SK-N-SH treated with all-trans-retinoic acid at 6 μM for 48 hours (cell line): ENCODE data around the gene ARRB1.

Source experiments
- ATAC-seq: fragments of 200-7000 bp; cut with Tn5 transposase; 3 replicates; pipeline ENCODE4 v1.9.1; 2020; ENCODE audit warnings: mild to moderate bottlenecking, moderate library complexity
- ARNTL ChIP-seq: fragments of 450-650 bp; formaldehyde crosslinking; IDR thresholded peaks from 2 replicates; pipeline ENCODE4 v1.5.0; 2020; ENCODE audit warnings: low read depth, mild to moderate bottlenecking, moderate library complexity, borderline replicate concordance
- BACH2 ChIP-seq: fragments of 250-450 bp; sonication (Bioruptor Pico); IDR thresholded peaks from 2 replicates; pipeline ENCODE4 v1.9.0; 2021; ENCODE audit warnings: mild to moderate bottlenecking, borderline replicate concordance
- CSDC2 ChIP-seq: fragments of 250-450 bp; sonication (Bioruptor Pico); IDR thresholded peaks from 2 replicates; pipeline ENCODE4 v1.5.0; 2020; ENCODE audit warnings: mild to moderate bottlenecking, moderate library complexity
- ESRRG ChIP-seq: fragments of 250-450 bp; sonication (Bioruptor Pico); IDR thresholded peaks from 2 replicates; pipeline ENCODE4 v1.6.1; 2021; ENCODE audit warnings: mild to moderate bottlenecking
- GLIS3 ChIP-seq: fragments of 250-450 bp; sonication (Bioruptor Pico); IDR thresholded peaks from 2 replicates; pipeline ENCODE4 v1.5.0; 2020; ENCODE audit warnings: mild to moderate bottlenecking, moderate library complexity
- ISL1 ChIP-seq: fragments of 250-450 bp; sonication (Bioruptor Pico); IDR thresholded peaks from 2 replicates; pipeline ENCODE4 v2.1.2; 2022; ENCODE audit warnings: mild to moderate bottlenecking, moderate library complexity
- PPARA ChIP-seq: fragments of 250-450 bp; sonication (Bioruptor Pico); IDR thresholded peaks from 2 replicates; pipeline ENCODE4 v1.5.0; 2020; ENCODE audit warnings: mild to moderate bottlenecking, borderline replicate concordance
- RARB ChIP-seq: fragments of 250-450 bp; sonication (Bioruptor Pico); IDR thresholded peaks from 2 replicates; pipeline ENCODE4 v1.8.0; 2021; ENCODE audit warnings: mild to moderate bottlenecking, moderate library complexity
- SNAI2 ChIP-seq: fragments of 250-450 bp; sonication (Bioruptor Pico); IDR thresholded peaks from 2 replicates; pipeline ENCODE4 v1.5.0; 2020; ENCODE audit warnings: mild to moderate bottlenecking, moderate library complexity
- TCF4 ChIP-seq: fragments of 250-450 bp; sonication (Bioruptor Pico); IDR thresholded peaks from 2 replicates; pipeline ENCODE4 v1.8.0; 2021; ENCODE audit warnings: mild to moderate bottlenecking, moderate library complexity, borderline replicate concordance
- TSHZ2 ChIP-seq: fragments of 250-450 bp; sonication (Bioruptor Pico); IDR thresholded peaks from 2 replicates; pipeline ENCODE4 v1.5.0; 2020; ENCODE audit warnings: mild to moderate bottlenecking, moderate library complexity
- ZC3H10 ChIP-seq: fragments of 250-450 bp; sonication (Bioruptor Pico); IDR thresholded peaks from 2 replicates; pipeline ENCODE4 v1.5.1; 2021; ENCODE audit warnings: mild to moderate bottlenecking, moderate library complexity
- ZFP3 ChIP-seq: fragments of 250-450 bp; sonication (Bioruptor Pico); IDR thresholded peaks from 2 replicates; pipeline ENCODE4 v1.5.0; 2020; ENCODE audit warnings: mild to moderate bottlenecking, moderate library complexity
- ZFP30 ChIP-seq: fragments of 450-650 bp; formaldehyde crosslinking; IDR thresholded peaks from 2 replicates; pipeline ENCODE4 v1.5.0; 2022; ENCODE audit warnings: mild to moderate bottlenecking, moderate library complexity
- ZNF565 ChIP-seq: fragments of 450-650 bp; formaldehyde crosslinking; conservative IDR thresholded peaks from 2 replicates; pipeline ENCODE4 v1.5.0; 2020; ENCODE audit warnings: low read depth, mild to moderate bottlenecking, moderate library complexity
- ZNF70 ChIP-seq: fragments of 450-650 bp; formaldehyde crosslinking; IDR thresholded peaks from 2 replicates; pipeline ENCODE4 v1.5.0; 2020; ENCODE audit warnings: mild to moderate bottlenecking, moderate library complexity
- ZNF8 ChIP-seq: fragments of 450-650 bp; formaldehyde crosslinking; IDR thresholded peaks from 2 replicates; pipeline ENCODE4 v1.5.0; 2020; ENCODE audit warnings: mild to moderate bottlenecking, moderate library complexity
- TF ChIP-seq, protein P1 (sequence below): fragments of 250-450 bp; sonication (Bioruptor Pico); IDR thresholded peaks from 2 replicates; pipeline ENCODE4 v1.8.0; 2020; ENCODE audit warnings: mild to moderate bottlenecking, moderate library complexity, borderline replicate concordance
- TF ChIP-seq, protein P2 (sequence below): fragments of 250-450 bp; sonication (Bioruptor Pico); IDR thresholded peaks from 2 replicates; pipeline ENCODE4 v1.5.1; 2020; ENCODE audit warnings: low read depth, mild to moderate bottlenecking, moderate library complexity
- TF ChIP-seq, protein P3 (sequence below): fragments of 250-450 bp; sonication (Bioruptor Pico); IDR thresholded peaks from 2 replicates; pipeline ENCODE4 v1.8.0; 2021; ENCODE audit warnings: low read depth, mild to moderate bottlenecking, moderate library complexity, borderline replicate concordance
- TF ChIP-seq, protein P4 (sequence below): fragments of 250-450 bp; sonication (Bioruptor Pico); IDR thresholded peaks from 2 replicates; pipeline ENCODE4 v1.5.1; 2021; ENCODE audit warnings: mild to moderate bottlenecking, moderate library complexity

ARRB1 gene

DNA sequence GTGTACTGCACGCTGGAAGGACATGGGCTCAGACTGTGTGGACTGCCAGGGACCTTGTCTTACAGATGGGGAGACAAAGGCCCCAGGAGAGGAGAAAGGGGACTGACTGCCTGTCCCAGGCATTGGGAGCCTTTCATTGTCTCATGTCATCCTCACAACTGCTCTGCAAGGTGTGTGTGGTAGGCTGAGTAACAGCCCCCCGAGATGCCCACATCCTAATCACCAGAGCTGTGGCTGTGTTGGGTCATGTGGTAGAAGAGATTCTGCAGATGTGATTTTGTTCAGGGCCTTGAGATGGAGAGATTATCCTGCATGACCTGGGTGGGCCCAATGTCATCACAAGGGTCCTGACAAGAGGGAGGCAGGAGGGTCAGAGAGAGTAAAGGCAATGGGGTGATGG, 39.1 kb downstream of the ARRB1 start:
- TF ChIP-seq PPARA (no peak), ZFP30 (no peak), ZNF70 (no peak), ARNTL (CRISPR knock-in tag) (no peak), SNAI2 (CRISPR knock-in tag) (no peak), CSDC2 (no peak), ZNF565 (no peak), RARB (CRISPR knock-in tag) (no peak), ZC3H10 (CRISPR knock-in tag) (no peak), ZFP3 (CRISPR knock-in tag) (no peak), BACH2 (CRISPR knock-in tag) (no peak)
- TF ChIP-seq, protein P1, sequence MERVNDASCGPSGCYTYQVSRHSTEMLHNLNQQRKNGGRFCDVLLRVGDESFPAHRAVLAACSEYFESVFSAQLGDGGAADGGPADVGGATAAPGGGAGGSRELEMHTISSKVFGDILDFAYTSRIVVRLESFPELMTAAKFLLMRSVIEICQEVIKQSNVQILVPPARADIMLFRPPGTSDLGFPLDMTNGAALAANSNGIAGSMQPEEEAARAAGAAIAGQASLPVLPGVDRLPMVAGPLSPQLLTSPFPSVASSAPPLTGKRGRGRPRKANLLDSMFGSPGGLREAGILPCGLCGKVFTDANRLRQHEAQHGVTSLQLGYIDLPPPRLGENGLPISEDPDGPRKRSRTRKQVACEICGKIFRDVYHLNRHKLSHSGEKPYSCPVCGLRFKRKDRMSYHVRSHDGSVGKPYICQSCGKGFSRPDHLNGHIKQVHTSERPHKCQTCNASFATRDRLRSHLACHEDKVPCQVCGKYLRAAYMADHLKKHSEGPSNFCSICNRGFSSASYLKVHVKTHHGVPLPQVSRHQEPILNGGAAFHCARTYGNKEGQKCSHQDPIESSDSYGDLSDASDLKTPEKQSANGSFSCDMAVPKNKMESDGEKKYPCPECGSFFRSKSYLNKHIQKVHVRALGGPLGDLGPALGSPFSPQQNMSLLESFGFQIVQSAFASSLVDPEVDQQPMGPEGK (CRISPR knock-in tag), result no peak
- TF ChIP-seq, protein P2, sequence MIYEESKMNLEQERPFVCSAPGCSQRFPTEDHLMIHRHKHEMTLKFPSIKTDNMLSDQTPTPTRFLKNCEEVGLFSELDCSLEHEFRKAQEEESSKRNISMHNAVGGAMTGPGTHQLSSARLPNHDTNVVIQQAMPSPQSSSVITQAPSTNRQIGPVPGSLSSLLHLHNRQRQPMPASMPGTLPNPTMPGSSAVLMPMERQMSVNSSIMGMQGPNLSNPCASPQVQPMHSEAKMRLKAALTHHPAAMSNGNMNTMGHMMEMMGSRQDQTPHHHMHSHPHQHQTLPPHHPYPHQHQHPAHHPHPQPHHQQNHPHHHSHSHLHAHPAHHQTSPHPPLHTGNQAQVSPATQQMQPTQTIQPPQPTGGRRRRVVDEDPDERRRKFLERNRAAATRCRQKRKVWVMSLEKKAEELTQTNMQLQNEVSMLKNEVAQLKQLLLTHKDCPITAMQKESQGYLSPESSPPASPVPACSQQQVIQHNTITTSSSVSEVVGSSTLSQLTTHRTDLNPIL (CRISPR knock-in tag), result no peak
- ATAC-seq, result no peak

DNA sequence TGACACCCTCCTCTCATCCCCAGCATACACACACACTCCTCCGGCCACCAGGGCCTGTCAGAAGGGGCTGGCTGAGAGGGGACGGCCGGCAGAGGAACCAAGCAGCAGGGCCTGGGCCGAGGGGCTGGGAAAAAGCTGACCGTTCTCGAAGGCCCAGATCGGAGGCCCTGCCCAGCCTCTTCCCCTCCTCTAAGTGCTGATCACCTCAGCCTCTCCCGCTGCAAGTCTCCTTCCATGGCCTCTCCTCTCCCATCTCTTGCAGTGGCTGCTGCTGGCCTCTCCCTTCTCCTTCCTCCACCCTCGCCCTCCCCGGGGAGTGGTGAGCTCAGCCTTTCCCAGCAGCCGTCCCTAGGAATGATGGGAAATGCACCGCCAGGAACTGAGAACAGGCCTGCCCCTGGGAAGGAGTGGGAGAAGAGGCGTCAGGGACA, 39.6 kb downstream of the ARRB1 start:
- ATAC-seq, result peak; percentile 38; the same call in 2 of the 3 replicates
- TF ChIP-seq BACH2 (CRISPR knock-in tag) (no peak), ZNF70 (no peak), ZC3H10 (CRISPR knock-in tag) (no peak), TSHZ2 (no peak)

GRCh38 chr11:75308986-75309385, 42.5 kb downstream of the ARRB1 start:
- TF ChIP-seq, protein P3, sequence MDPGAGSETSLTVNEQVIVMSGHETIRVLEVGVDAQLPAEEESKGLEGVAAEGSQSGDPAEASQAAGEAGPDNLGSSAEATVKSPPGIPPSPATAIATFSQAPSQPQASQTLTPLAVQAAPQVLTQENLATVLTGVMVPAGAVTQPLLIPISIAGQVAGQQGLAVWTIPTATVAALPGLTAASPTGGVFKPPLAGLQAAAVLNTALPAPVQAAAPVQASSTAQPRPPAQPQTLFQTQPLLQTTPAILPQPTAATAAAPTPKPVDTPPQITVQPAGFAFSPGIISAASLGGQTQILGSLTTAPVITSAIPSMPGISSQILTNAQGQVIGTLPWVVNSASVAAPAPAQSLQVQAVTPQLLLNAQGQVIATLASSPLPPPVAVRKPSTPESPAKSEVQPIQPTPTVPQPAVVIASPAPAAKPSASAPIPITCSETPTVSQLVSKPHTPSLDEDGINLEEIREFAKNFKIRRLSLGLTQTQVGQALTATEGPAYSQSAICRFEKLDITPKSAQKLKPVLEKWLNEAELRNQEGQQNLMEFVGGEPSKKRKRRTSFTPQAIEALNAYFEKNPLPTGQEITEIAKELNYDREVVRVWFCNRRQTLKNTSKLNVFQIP (CRISPR knock-in tag), result no peak
- TF ChIP-seq ESRRG (CRISPR knock-in tag) (no peak), ISL1 (CRISPR knock-in tag) (no peak)
- no peak for ATAC-seq

- no peak for ATAC-seq
- TF ChIP-seq ESRRG (CRISPR knock-in tag) (no peak), ZNF70 (no peak), ZNF8 (CRISPR knock-in tag) (no peak), ZC3H10 (CRISPR knock-in tag) (no peak), SNAI2 (CRISPR knock-in tag) (no peak), ZFP3 (CRISPR knock-in tag) (no peak), ZNF565 (no peak), ZFP30 (no peak), TCF4 (CRISPR knock-in tag) (no peak), BACH2 (CRISPR knock-in tag) (no peak), ISL1 (CRISPR knock-in tag) (no peak), PPARA (no peak), GLIS3 (CRISPR knock-in tag) (no peak), TSHZ2 (no peak), ARNTL (CRISPR knock-in tag) (no peak)
- TF ChIP-seq, protein P4, sequence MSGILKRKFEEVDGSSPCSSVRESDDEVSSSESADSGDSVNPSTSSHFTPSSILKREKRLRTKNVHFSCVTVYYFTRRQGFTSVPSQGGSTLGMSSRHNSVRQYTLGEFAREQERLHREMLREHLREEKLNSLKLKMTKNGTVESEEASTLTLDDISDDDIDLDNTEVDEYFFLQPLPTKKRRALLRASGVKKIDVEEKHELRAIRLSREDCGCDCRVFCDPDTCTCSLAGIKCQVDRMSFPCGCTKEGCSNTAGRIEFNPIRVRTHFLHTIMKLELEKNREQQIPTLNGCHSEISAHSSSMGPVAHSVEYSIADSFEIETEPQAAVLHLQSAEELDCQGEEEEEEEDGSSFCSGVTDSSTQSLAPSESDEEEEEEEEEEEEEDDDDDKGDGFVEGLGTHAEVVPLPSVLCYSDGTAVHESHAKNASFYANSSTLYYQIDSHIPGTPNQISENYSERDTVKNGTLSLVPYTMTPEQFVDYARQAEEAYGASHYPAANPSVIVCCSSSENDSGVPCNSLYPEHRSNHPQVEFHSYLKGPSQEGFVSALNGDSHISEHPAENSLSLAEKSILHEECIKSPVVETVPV (CRISPR knock-in tag), result no peak
- TF ChIP-seq, protein P3 (CRISPR knock-in tag), result no peak
- TF ChIP-seq, all 23 proteins: peak for 0
These were observed 43.3 kb downstream of the ARRB1 start for GRCh38 chr11:75308116-75308515.
